ENCODE data around the gene SLC39A2. TPM values are rescaled to one million over a fixed set of nuclear protein-coding genes. Genes with fewer than 3 reads are reported as not detected.

SLC39A2 gene
- total and polyA plus RNA-seq, 9 of the 15 experiments (the other 6 are each of a cell fraction or from before 2014, with no cell fraction given) = 0.06 to 0.09 TPM; not detected in 7

- TF ChIP-seq IRF1 (CRISPR knock-in tag; IDR thresholded peaks at IDR 0.05; ENCODE audit: borderline replicate concordance) (no peak), USF1 (CRISPR knock-in tag; IDR thresholded peaks at IDR 0.05) (no peak)
Observed at GRCh38 chr14:21033133-21033698, 34.1 kb downstream of the SLC39A2 start (continued).

GRCh38 chr14:21034707-21035106, 35.6 kb downstream of the SLC39A2 start, which contains the start of gene RNASE13:
TSS of gene RNASE13 (minus strand) at chr14:21034807. CDS start at chr14:21034288, 519 bp downstream.
- H3K36me3 ChIP-seq (ENCODE audit: control insufficient read depth, insufficient read depth, low read length) = no peaks in the 10 kb centered on the region
- POLR2A ChIA-PET = interaction anchor here (0.8 kb wide), 1 partner anchor 24 kb away, joined by 3 read pairs; no protein-coding TSS in a partner anchor
- in situ Hi-C loops (cut with MboI) = no loop called here

More at GRCh38 chr14:21034707-21035106, 35.6 kb downstream of the SLC39A2 start, which contains the start of gene RNASE13:
- Histone ChIP-seq H3K9me1 (ENCODE audit: control insufficient read depth, insufficient read depth, low read length) (no peaks in the 10 kb centered on the region), H3K4me2 (ENCODE audit: insufficient read depth, low read length) (no peak within 1 kb of the TSS), H4K20me1 (replicated peaks; ENCODE audit: control insufficient read depth, insufficient read depth, low read length) (no peaks in the 10 kb centered on the region), H3K79me2 (ENCODE audit: control insufficient read depth, insufficient read depth, low read length) (no peaks in the 10 kb centered on the region), H3K4me3 (no peak within 1 kb of the TSS), H3K9ac (ENCODE audit: insufficient read depth in 1 of 2, low read depth in 2 of 2, low read length in 2 of 2) (no peak within 1 kb of the TSS), H3K27me3 (ENCODE audit: control insufficient read depth in 2 of 2, insufficient read depth in 2 of 2, low read length in 2 of 2) (no peaks in the 10 kb centered on the region), H2AFZ (ENCODE audit: low read depth, low read length) (no peak within 1 kb of the TSS), H3K9me3 (replicated peaks; ENCODE audit: control insufficient read depth, insufficient read depth, low read depth, low read length) (no peaks in the 10 kb centered on the region), H3K4me1 (replicated peaks in 1 of 2; ENCODE audit: control insufficient read depth in 2 of 2, insufficient read depth in 2 of 2, low read length in 2 of 2) (peaks cover 0 to 14% of the 10 kb centered on the region in 2 experiments; a peak in 3 of 5 replicates), H3K27ac (ENCODE audit: extremely low read depth, low read depth, low read length) (no peak within 1 kb of the TSS)
- intact Hi-C loops (cut with micrococcal nuclease) = loop anchor here (5.0 kb wide), 1 partner anchor 337 kb away; no protein-coding TSS in a partner anchor
- WGBS (ENCODE audit: insufficient coverage, low coverage, missing lambda C conversion rate) = 12% methylated on average over 4 of the region's 5 CpGs
- FAIRE-seq (no peak), ATAC-seq (no peak), DNase-seq (ENCODE audit: extremely low read depth in 1 of 4, low spot score in 3 of 4) (no peak)
- TF ChIP-seq KLF1 (tag; IDR thresholded peaks at IDR 0.05) = no peak
- no peak for TF ChIP-seq ZNF408 (CRISPR knock-in tag; IDR thresholded peaks at IDR 0.05; ENCODE audit: low read depth)
- no TSS peak for BruUV-seq (replicated peaks)
- CTCF ChIA-PET (ENCODE audit: low intra/inter-chr PET ratio) = no interaction called here

Data from K562 (cell line).